ENCODE data around the gene CFAP119. TPM values are rescaled to one million over a fixed set of nuclear protein-coding genes. Genes with fewer than 3 reads are reported as not detected.

The CFAP119 gene
- total RNA-seq, 4 donors from 2014 or later, result 0.42 to 2.9 (median 1.4) TPM

DNA sequence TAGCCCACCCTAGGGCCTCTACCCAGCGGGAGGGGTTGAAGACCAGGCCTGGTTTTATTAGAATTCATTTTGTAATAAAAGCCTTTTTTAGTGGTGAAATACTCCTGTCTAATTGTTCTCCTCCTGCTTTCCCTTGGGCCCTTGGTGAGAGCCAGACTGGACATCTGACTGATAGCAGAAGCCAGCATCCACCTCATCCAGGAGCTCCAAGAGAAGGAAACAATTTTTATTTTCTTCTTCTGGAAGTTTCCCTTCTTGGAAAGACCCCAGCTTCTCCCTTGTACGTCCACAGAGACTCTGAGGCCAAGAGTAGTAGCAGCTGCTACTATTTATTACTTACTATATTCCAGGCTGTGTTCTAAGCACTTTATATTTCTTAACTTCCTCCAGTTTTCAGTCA, 17.7 kb downstream of the CFAP119 start:
- intact Hi-C loops (cut with DNase I), result no loop called here
- no peak for DNase-seq (ENCODE audit: extremely low spot score)
- peak overlapping the region; percentile 56 to 65 (median 62) for H3K27ac ChIP-seq (replicated peaks in 1 of 4)
- H3K4me3 ChIP-seq, result no peak overlapping the region
- H3K36me3 ChIP-seq, result peaks cover 5 to 37% (median 28%) of the 10 kb centered on the region in 4 donors
- H3K9me3 ChIP-seq, result no peaks in the 10 kb centered on the region
- TF ChIP-seq POLR2A (IDR thresholded peaks at IDR 0.05; ENCODE audit: low read depth) (no peak), EP300 (IDR thresholded peaks at IDR 0.05) (no peak), POLR2AphosphoS5 (IDR thresholded peaks at IDR 0.05) (no peak)
- TF ChIP-seq, protein P1, sequence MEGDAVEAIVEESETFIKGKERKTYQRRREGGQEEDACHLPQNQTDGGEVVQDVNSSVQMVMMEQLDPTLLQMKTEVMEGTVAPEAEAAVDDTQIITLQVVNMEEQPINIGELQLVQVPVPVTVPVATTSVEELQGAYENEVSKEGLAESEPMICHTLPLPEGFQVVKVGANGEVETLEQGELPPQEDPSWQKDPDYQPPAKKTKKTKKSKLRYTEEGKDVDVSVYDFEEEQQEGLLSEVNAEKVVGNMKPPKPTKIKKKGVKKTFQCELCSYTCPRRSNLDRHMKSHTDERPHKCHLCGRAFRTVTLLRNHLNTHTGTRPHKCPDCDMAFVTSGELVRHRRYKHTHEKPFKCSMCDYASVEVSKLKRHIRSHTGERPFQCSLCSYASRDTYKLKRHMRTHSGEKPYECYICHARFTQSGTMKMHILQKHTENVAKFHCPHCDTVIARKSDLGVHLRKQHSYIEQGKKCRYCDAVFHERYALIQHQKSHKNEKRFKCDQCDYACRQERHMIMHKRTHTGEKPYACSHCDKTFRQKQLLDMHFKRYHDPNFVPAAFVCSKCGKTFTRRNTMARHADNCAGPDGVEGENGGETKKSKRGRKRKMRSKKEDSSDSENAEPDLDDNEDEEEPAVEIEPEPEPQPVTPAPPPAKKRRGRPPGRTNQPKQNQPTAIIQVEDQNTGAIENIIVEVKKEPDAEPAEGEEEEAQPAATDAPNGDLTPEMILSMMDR (IDR thresholded peaks at IDR 0.05), result no peak
- 73% methylated on average over 2 of the region's 2 CpGs for WGBS
- peaks cover 28 to 52% (median 41%) of the 10 kb centered on the region in 4 donors for H3K4me1 ChIP-seq
- H3K27me3 ChIP-seq, result no peaks in the 10 kb centered on the region

- peak overlapping the region; percentile 56 to 65 (median 62) for H3K27ac ChIP-seq (replicated peaks in 1 of 4)
- no peak for TF ChIP-seq POLR2A (IDR thresholded peaks at IDR 0.05; ENCODE audit: low read depth)
- TF ChIP-seq, protein P1 (IDR thresholded peaks at IDR 0.05), result no peak
- no peak for TF ChIP-seq POLR2AphosphoS5 (IDR thresholded peaks at IDR 0.05)
- TF ChIP-seq EP300 (IDR thresholded peaks at IDR 0.05), result no peak
- H3K4me1 ChIP-seq, result peaks cover 27 to 47% (median 37%) of the 10 kb centered on the region in 4 donors
- intact Hi-C loops (cut with DNase I), result no loop called here
- no peaks in the 10 kb centered on the region for H3K9me3 ChIP-seq
- H3K36me3 ChIP-seq, result peaks cover 10 to 42% (median 33%) of the 10 kb centered on the region in 4 donors
- no peak overlapping the region for H3K4me3 ChIP-seq
- no peak for DNase-seq (ENCODE audit: extremely low spot score)
- WGBS, result 95% methylated on average over 7 of the region's 11 CpGs
- no peaks in the 10 kb centered on the region for H3K27me3 ChIP-seq
Measured at GRCh38 chr16:30743716-30744115, 18.1 kb downstream of the CFAP119 start.

GRCh38 chr16:30741461-30741914, 20.4 kb downstream of the CFAP119 start:
- TF ChIP-seq EP300 (IDR thresholded peaks at IDR 0.05) (no peak), POLR2A (IDR thresholded peaks at IDR 0.05; ENCODE audit: low read depth) (no peak), POLR2AphosphoS5 (IDR thresholded peaks at IDR 0.05) (peak in 1 of 2 donors; percentile 76)
- H3K36me3 ChIP-seq, result peaks cover 32 to 64% (median 55%) of the 10 kb centered on the region in 4 donors
- 81% methylated on average over 6 of the region's 6 CpGs for WGBS

DNA sequence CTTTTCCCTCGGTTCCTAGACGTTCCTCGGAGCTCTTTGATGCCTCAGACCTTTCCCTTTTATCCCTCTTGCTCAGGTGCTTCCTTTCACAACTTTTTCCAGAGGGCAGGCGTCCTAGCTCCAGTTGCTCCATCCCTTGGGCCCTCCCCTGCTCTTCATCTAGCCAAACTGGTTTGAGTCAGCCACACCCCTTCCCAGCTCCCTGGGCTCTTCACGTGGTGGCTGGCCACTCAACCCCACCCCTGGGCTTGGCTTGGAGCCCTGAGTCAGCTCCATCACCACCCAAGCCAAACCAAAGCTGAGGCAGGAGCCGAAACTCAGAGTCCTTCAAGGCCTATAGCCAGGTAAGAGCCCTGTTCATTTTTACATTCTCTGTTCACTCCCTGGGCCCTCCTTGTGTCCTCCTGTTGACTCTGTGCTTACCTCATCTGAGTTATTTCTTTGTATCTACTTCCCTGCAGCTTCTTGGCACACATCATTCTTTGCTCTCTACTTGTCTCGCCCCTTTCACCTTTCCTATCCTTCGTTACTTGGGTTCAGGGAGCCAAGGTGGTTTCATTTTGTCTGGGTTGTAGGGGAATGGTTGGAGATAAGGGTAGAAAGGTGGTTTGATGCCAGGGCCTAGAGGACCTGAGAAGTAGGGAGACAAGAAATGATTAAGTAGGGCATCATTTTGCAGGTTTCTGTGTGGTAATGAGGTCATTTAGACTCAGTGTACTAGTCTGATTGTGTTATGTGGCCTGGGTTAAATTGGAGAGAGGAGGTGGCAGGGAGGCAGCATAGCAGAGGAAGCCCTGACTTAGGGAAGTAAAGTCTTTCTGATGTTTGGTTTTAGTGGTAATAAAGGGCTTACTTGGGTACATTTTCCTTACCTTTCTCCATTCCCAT, 21.3 kb downstream of the CFAP119 start:
- intact Hi-C loops (cut with DNase I), result no loop called here
- Histone ChIP-seq H3K27me3 (no peaks in the 10 kb centered on the region), H3K4me3 (peak overlapping the region in 2 of 4 donors; percentile 20 to 30), H3K27ac (replicated peaks in 1 of 4) (peak overlapping the region; percentile 67 to 77 (median 70)), H3K4me1 (peaks cover 22 to 40% (median 29%) of the 10 kb centered on the region in 4 donors), H3K9me3 (no peaks in the 10 kb centered on the region), H3K36me3 (peaks cover 41 to 72% (median 64%) of the 10 kb centered on the region in 4 donors)
- no peak for TF ChIP-seq POLR2A (IDR thresholded peaks at IDR 0.05; ENCODE audit: low read depth)
- TF ChIP-seq POLR2AphosphoS5 (IDR thresholded peaks at IDR 0.05), result peak; percentile 61 to 63
- no peak for TF ChIP-seq EP300 (IDR thresholded peaks at IDR 0.05)
- TF ChIP-seq, protein P1 (IDR thresholded peaks at IDR 0.05), result no peak
- peak; percentile 95 for DNase-seq (ENCODE audit: extremely low spot score)
- 47% methylated on average over 8 of the region's 8 CpGs for WGBS

More at GRCh38 chr16:30741461-30741914, 20.4 kb downstream of the CFAP119 start:
- H3K4me3 ChIP-seq, result no peak overlapping the region
- H3K27ac ChIP-seq (replicated peaks in 1 of 4), result peak overlapping the region; percentile 67 to 77 (median 70)
- H3K27me3 ChIP-seq, result no peaks in the 10 kb centered on the region
- H3K9me3 ChIP-seq, result no peaks in the 10 kb centered on the region
- no peak for DNase-seq (ENCODE audit: extremely low spot score)
- intact Hi-C loops (cut with DNase I), result no loop called here
- H3K4me1 ChIP-seq, result peaks cover 22 to 40% (median 29%) of the 10 kb centered on the region in 4 donors

Data from esophagus muscularis mucosa (tissue), 4 donors.